Mucosa of descending colon (tissue), 3 donors: ENCODE results near the gene SORCS2. TPM values are rescaled to one million over a fixed set of nuclear protein-coding genes. Genes with fewer than 3 reads are reported as not detected.

Experiments
- ATAC-seq: fragments of 200-7000 bp; cut with Tn5 transposase; one replicate; pipeline ENCODE4 v1.9.1; 2020; ENCODE audit warnings: mild to moderate bottlenecking, moderate library complexity
- DNase-seq, 3 donors: peaks; one replicate each; pipeline ENCODE4 v3.0.0-alpha.2; 2020
- H3K36me3 ChIP-seq: fragments of 200-600 bp; one replicate; pipeline ENCODE4 v1.8.0; 2021; ENCODE audit warnings: low read depth, mild to moderate bottlenecking
- H3K4me1 ChIP-seq: fragments of 200-600 bp; one replicate; pipeline ENCODE4 v1.8.0; 2021; ENCODE audit warnings: low read depth, mild to moderate bottlenecking
- H3K4me3 ChIP-seq: fragments of 200-600 bp; one replicate; pipeline ENCODE4 v1.8.0; 2021; ENCODE audit warnings: mild to moderate bottlenecking
- H3K9me3 ChIP-seq: fragments of 200-600 bp; one replicate; pipeline ENCODE4 v1.8.0; 2021; ENCODE audit warnings: mild to moderate bottlenecking
- intact Hi-C, 2 donors: fragments of 100-400 bp; cut with DNase I in 1 of 2; cut with micrococcal nuclease in 1 of 2; formaldehyde crosslinking; loops; one replicate each; pipeline versions ENCODE4 v1.11.0 to v1.11.1; 2022; cut with DNase I, micrococcal nuclease
- total RNA-seq, 3 donors: library from RNA; stranded (reverse); fragmentation: NEBNext Ultra II Directional in 2 of 3; extraction: Animal tissue kit (Norgen Biotek cat#: 25700) in 2 of 3; gene quantifications; one replicate each; pipeline versions ENCODE4 v1.2.1 to v1.2.4, GENCODE V29; 2021 to 2023
- TF ChIP-seq, protein P1 (sequence below): fragments of 200-600 bp; IDR thresholded peaks from one replicate; pipeline ENCODE4 v1.8.0; 2022; ENCODE audit warnings: antibody characterized with exemption, mild to moderate bottlenecking
- donor health status: DM: no; HTN: no; CAD: no; lungs with moderate emphysema.
- donor health status: DM: no; HTN: no; CAD: no.
- donor health status: DM: no; HTN: yes; CAD: no.

The SORCS2 gene
- total RNA-seq, 3 donors from 2014 or later = 0.20 to 3.1 (median 1.5) TPM

DNA sequence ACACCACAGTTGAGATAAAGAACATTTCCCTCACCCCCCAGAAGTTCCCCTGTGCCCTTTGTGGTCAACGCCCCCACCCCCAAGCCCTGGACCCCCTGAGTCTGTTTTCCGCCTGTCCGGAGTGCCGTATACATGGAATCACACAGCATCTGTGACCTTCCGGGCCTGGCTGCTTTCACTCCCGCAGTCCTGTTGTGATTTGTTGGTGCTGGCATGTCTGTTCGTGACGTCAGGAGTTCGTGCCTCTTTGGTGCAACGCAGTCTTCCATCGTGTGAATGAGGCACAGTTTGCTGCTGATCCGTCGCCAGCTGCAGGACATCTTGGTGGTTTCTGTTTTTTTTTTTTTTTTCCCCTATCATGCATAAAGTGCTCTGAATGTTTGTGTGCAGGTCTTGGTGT is 180.3 kb downstream of the SORCS2 start:
- H3K4me1 ChIP-seq = no peaks in the 10 kb centered on the region
- TF ChIP-seq, protein P1, sequence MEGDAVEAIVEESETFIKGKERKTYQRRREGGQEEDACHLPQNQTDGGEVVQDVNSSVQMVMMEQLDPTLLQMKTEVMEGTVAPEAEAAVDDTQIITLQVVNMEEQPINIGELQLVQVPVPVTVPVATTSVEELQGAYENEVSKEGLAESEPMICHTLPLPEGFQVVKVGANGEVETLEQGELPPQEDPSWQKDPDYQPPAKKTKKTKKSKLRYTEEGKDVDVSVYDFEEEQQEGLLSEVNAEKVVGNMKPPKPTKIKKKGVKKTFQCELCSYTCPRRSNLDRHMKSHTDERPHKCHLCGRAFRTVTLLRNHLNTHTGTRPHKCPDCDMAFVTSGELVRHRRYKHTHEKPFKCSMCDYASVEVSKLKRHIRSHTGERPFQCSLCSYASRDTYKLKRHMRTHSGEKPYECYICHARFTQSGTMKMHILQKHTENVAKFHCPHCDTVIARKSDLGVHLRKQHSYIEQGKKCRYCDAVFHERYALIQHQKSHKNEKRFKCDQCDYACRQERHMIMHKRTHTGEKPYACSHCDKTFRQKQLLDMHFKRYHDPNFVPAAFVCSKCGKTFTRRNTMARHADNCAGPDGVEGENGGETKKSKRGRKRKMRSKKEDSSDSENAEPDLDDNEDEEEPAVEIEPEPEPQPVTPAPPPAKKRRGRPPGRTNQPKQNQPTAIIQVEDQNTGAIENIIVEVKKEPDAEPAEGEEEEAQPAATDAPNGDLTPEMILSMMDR = no peak
- DNase-seq = no peak
- no peak for ATAC-seq
- H3K4me3 ChIP-seq = no peak overlapping the region
- intact Hi-C loops = no loop called here
- H3K9me3 ChIP-seq = no peaks in the 10 kb centered on the region
- no peaks in the 10 kb centered on the region for H3K36me3 ChIP-seq

DNA sequence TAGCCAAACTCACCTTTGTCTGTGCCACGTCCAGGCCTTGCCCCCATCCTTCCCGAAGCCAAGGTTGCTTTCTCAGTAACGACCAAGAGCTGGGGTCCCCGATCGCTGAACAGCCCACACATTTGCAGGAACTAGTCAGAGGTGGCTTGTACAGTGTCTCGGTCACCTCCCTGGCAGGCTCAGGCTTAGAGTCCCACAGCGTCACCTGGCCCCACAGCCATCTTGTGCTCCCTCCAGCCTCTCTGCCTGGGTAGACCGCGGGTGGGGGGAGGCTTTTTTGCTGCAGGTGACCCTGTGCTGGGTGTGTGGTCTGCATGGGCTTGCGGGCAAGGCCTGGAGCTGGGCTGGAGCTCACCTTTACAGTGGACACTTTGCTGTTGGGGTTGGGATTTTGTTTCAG is 182.2 kb downstream of the SORCS2 start:
- Histone ChIP-seq H3K36me3 (no peaks in the 10 kb centered on the region), H3K9me3 (no peaks in the 10 kb centered on the region), H3K4me1 (no peaks in the 10 kb centered on the region), H3K4me3 (no peak overlapping the region)
- ATAC-seq (no peak), DNase-seq (no peak)
- intact Hi-C loops = no loop called here
- TF ChIP-seq, protein P1 = no peak

DNA sequence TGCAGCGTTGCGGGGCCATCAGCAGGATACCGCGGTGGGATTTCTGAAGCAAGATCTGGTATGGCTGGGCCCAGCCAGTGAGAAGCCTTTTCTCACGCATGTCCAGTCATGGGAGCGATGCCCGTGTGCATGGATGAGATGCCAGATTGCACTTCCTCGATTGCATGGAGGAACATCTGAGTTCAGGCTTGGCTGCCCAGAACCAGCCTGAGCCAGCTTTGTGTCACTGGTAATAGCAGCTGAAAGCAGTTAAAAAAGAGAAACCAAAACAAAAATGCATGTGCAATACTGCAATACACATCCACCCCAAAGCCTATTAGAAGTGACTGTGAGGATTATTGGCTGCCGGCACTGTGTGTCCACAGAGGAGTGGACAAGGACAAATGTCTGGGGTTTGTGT is 183.1 kb downstream of the SORCS2 start:
- intact Hi-C loops = no loop called here
- DNase-seq = no peak
- Histone ChIP-seq H3K4me3 (no peak overlapping the region), H3K9me3 (no peaks in the 10 kb centered on the region), H3K4me1 (no peaks in the 10 kb centered on the region), H3K36me3 (no peaks in the 10 kb centered on the region)
- ATAC-seq = no peak
- TF ChIP-seq, protein P1 = no peak

DNA sequence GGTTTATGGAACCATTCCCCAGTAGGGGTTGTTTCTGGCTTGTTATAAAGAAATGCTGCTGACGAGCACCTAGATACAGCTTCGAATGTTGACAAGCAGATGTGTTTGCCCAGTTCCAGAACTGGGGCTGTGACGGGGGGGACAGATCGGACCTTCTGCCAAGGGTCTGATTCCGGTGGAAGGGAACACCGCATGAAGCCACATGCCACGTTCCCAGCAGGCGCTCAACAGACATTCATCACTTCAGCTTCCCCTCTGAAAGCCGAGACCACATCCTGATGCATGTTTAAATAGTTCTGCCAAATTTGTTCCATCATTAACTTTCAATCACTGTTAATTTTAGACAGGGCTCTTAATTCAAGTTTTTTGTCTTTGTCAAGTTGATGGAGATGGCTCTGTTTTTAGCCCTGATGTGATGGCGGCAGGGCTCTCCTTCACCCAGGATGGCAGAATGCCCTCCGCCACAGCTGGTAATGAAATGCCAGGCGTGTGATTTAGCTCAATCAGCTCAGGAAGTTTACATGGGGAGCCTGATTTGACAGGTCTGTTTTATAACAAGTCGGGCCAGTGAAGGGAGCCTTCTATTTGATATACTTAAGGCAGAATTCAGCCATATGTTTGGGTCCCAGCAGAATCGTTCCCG is 185.0 kb downstream of the SORCS2 start:
- no peaks in the 10 kb centered on the region for H3K4me1 ChIP-seq
- H3K9me3 ChIP-seq = no peaks in the 10 kb centered on the region
- no peaks in the 10 kb centered on the region for H3K36me3 ChIP-seq
- TF ChIP-seq, protein P1 = no peak
- ATAC-seq (no peak), DNase-seq (no peak)
- no peak overlapping the region for H3K4me3 ChIP-seq
- intact Hi-C loops = no loop called here

DNA sequence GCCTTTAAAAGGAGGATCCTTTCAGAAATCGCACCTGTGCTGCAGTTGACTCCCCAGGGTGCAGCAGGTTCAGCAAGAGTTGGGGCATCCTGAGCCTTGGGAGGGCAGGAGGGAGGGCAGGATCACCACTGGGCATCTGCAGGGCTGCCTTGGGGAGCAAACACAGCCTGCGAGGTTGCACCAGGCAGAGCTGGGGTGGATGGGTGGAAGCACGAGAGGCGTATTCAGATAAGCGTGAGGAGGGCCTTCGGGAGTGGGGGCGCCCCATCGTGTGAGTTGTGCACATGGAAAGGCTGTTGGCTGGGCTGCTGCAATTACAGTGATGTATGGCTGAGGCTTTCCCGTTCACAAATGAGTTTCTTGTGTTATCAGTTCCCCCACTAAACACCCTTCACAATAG is 186.8 kb downstream of the SORCS2 start:
- TF ChIP-seq, protein P1 = no peak
- Histone ChIP-seq H3K4me3 (no peak overlapping the region), H3K9me3 (no peaks in the 10 kb centered on the region), H3K4me1 (no peaks in the 10 kb centered on the region), H3K36me3 (no peaks in the 10 kb centered on the region)
- DNase-seq = no peak
- ATAC-seq = no peak
- intact Hi-C loops = no loop called here

DNA sequence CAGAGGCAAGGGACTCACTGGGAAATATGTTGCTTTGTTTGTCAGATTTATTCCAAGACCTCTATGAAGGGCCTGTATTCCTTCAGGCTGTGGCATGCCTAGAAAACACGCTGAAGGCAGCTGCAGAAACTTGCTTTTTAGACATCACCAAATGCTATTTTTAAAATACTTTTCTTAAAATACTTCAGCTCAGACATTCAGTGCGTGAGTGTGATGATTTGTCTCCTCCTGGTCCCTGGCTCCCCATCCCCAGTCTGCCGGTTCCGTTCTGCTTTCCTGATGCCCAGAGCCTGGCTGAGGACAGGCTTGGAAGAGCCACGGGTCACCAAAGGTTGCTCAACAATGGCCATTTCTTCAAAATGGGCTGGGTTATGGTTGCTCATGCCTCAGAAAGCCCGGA is 187.4 kb downstream of the SORCS2 start:
- no peaks in the 10 kb centered on the region for H3K36me3 ChIP-seq
- ATAC-seq (no peak), DNase-seq (no peak)
- no peaks in the 10 kb centered on the region for H3K9me3 ChIP-seq
- TF ChIP-seq, protein P1 = no peak
- intact Hi-C loops = no loop called here
- no peak overlapping the region for H3K4me3 ChIP-seq
- H3K4me1 ChIP-seq = no peaks in the 10 kb centered on the region
